Measurements from ENCODE around the gene TNNT2. TPM values are rescaled to one million over a fixed set of nuclear protein-coding genes. Genes with fewer than 3 reads are reported as not detected.
A peak's percentile ranks its signal among the peaks of the same experiment; 100 is the strongest.

Gene TNNT2
- not detected for total RNA-seq (ENCODE audit: unreplicated experiment)
- long read RNA-seq: 0 reads

GRCh38 chr1:201377611-201378092 is at the start of gene TNNT2:
TSS of gene TNNT2 (minus strand) at chr1:201377680. CDS start at chr1:201373254, 4,426 bp downstream.
- no peak for TF ChIP-seq CTCF (IDR thresholded peaks at IDR 0.05; ENCODE audit: partially characterized antibody, unreplicated experiment)
- Mint-ChIP-seq H3K9me3 (ENCODE audit: unreplicated experiment) (peaks cover 6% of the 10 kb centered on the region), H3K36me3 (ENCODE audit: unreplicated experiment) (no peaks in the 10 kb centered on the region), H3K4me1 (ENCODE audit: low read depth, unreplicated experiment) (peaks cover 23% of the 10 kb centered on the region), H3K27ac (ENCODE audit: unreplicated experiment) (peak within 1 kb of the TSS; percentile 78), H3K4me3 (ENCODE audit: unreplicated experiment) (peak within 1 kb of the TSS; percentile 59), H3K27me3 (ENCODE audit: unreplicated experiment) (peaks cover 10% of the 10 kb centered on the region)
- DNase-seq: peak; percentile 65

- peak overlapping the region; percentile 88 for H3K27ac Mint-ChIP-seq (ENCODE audit: unreplicated experiment)
- no peak for TF ChIP-seq CTCF (IDR thresholded peaks at IDR 0.05; ENCODE audit: partially characterized antibody, unreplicated experiment)
- no peaks in the 10 kb centered on the region for H3K36me3 Mint-ChIP-seq (ENCODE audit: unreplicated experiment)
- H3K4me3 Mint-ChIP-seq (ENCODE audit: unreplicated experiment): no peak overlapping the region
- peaks cover 28% of the 10 kb centered on the region for H3K4me1 Mint-ChIP-seq (ENCODE audit: low read depth, unreplicated experiment)
- peak; percentile 41 for DNase-seq
- peaks cover 9% of the 10 kb centered on the region for H3K9me3 Mint-ChIP-seq (ENCODE audit: unreplicated experiment)
- H3K27me3 Mint-ChIP-seq (ENCODE audit: unreplicated experiment): peaks cover 5% of the 10 kb centered on the region
Measured at GRCh38 chr1:201426479-201427310, 49.2 kb upstream of the TNNT2 start.

- Mint-ChIP-seq H3K27ac (ENCODE audit: unreplicated experiment) (no peak overlapping the region), H3K4me3 (ENCODE audit: unreplicated experiment) (no peak overlapping the region), H3K4me1 (ENCODE audit: low read depth, unreplicated experiment) (peaks cover 32% of the 10 kb centered on the region), H3K27me3 (ENCODE audit: unreplicated experiment) (peaks cover 8% of the 10 kb centered on the region), H3K36me3 (ENCODE audit: unreplicated experiment) (no peaks in the 10 kb centered on the region), H3K9me3 (ENCODE audit: unreplicated experiment) (peaks cover 8% of the 10 kb centered on the region)
- no peak for TF ChIP-seq CTCF (IDR thresholded peaks at IDR 0.05; ENCODE audit: partially characterized antibody, unreplicated experiment)
- DNase-seq: no peak
Measured at GRCh38 chr1:201424146-201424545, 46.7 kb upstream of the TNNT2 start.

- Mint-ChIP-seq H3K36me3 (ENCODE audit: unreplicated experiment) (no peaks in the 10 kb centered on the region), H3K9me3 (ENCODE audit: unreplicated experiment) (peaks cover 8% of the 10 kb centered on the region)
- no peak for DNase-seq
Measured at GRCh38 chr1:201423655-201424054, 46.2 kb upstream of the TNNT2 start.

More at GRCh38 chr1:201423655-201424054, 46.2 kb upstream of the TNNT2 start:
- no peak overlapping the region for H3K4me3 Mint-ChIP-seq (ENCODE audit: unreplicated experiment)
- H3K4me1 Mint-ChIP-seq (ENCODE audit: low read depth, unreplicated experiment): peaks cover 28% of the 10 kb centered on the region
- TF ChIP-seq CTCF (IDR thresholded peaks at IDR 0.05; ENCODE audit: partially characterized antibody, unreplicated experiment): no peak
- no peak overlapping the region for H3K27ac Mint-ChIP-seq (ENCODE audit: unreplicated experiment)
- peaks cover 10% of the 10 kb centered on the region for H3K27me3 Mint-ChIP-seq (ENCODE audit: unreplicated experiment)

Measured in glutamatergic neuron (in vitro differentiated cells).